HCEC 1CT (cell line): ENCODE results near the gene VEGFA.

Experiments
- DNase-seq: peaks from one replicate; pipeline ENCODE4 v3.0.0-alpha.2; 2017

Gene VEGFA

GRCh38 chr6:43739642-43740091 is 30.3 kb upstream of the VEGFA start:
- DNase-seq = no peak

GRCh38 chr6:43740321-43740960 is 29.6 kb upstream of the VEGFA start:
- DNase-seq = no peak

GRCh38 chr6:43740961-43741764 is 28.8 kb upstream of the VEGFA start:
- no peak for DNase-seq

GRCh38 chr6:43741829-43742228 is 28.2 kb upstream of the VEGFA start:
- DNase-seq = no peak

DNA sequence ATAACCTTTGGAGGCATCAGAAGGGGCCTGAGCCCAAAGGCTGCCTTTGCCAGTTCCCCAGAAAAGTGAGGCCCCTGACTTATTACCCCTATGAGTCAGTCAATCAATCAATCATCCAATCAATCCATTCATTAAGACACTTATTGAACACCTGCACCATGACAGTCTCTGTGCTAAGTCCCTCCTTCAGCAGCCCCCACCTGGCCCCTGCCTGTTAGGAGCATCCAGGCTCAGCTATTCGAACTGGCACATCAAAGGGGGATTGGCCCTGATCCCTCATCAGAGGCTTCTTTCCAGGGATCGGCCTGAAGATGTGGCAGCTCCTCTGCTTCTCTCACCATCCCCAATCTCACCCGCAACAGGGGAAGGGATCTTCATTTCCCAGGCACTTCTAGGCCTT is 27.7 kb upstream of the VEGFA start:
- DNase-seq = no peak

GRCh38 chr6:43742931-43743632 is 26.9 kb upstream of the VEGFA start:
- DNase-seq = no peak

DNA sequence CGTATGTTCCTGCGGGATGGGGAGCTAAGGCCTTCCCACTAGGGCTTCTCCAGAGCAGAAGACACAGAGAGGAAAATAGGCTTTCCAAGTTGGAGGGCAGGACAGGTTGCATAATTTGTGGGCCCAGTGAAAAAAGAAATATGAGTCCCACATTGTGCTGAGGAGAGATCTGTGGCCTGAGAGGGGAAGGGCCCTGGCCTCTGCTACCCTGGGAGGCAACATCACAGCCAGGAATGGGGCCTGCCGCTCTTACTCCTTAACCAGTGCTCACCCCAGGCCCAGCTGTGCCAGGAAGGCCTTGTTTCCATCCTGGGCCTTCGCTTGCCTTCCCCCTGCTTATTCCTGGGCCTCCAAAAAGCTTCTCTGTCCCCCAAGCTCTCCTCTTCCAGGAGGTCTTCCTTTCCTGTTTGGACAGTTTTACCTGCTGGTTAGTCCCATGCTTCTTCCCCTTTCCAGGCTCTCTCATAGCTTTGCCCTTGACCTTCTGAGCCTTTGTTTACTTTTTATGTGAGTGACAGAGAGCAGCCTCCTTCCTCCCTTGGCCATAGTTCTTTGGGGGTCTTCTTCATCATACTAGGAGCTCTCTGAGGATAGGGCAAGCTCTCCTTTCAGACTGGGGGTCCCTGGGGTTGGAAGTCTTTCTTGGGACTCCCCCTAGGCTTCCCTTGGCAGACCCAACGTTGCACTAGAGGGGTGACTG is 26.2 kb upstream of the VEGFA start:
- DNase-seq = no peak

DNA sequence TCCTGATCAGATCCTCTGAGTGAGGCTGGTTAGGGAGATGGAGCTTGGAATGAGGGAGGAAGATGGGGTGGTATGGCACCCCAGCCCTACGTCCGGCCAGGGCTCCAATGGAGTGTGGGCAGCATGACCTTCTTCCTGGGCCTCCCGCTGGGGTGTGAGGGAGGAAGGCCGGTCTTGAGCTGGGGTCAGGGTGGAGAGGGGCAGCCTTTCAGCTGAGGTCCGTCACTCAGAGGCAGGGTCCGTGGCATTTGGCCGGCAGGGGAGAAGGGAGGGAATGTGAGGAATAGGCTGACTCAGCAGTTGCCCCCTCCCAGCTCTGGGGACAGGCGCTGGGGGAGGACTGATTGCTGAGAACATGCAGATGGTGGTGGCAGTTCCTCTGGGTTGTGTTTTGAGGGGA is 25.5 kb upstream of the VEGFA start:
- no peak for DNase-seq

- no peak for DNase-seq
These were observed 24.9 kb upstream of the VEGFA start for GRCh38 chr6:43744931-43745727.

GRCh38 chr6:43746071-43746470 is 23.9 kb upstream of the VEGFA start:
- no peak for DNase-seq

GRCh38 chr6:43746613-43747102 is 23.4 kb upstream of the VEGFA start:
- DNase-seq = no peak

DNA sequence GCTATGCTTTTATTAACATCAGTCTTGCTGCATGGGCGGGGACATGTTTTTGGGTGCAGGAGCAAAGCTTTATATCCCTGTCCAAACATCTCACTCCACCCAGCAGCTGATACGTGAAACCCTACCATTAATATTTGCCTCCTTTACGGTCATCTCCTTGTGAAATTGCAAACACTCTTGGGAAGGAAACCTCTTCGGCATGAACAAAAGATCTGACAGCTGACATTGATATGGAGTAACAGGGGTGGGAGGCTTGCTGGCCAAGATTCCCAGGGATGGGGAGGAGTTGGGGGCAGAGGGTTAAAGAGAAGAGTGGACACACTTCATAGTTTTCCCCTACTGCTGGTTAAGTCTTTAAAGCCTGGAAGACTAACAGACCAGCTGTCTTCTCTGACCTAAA is 22.2 kb upstream of the VEGFA start:
- DNase-seq = no peak

DNA sequence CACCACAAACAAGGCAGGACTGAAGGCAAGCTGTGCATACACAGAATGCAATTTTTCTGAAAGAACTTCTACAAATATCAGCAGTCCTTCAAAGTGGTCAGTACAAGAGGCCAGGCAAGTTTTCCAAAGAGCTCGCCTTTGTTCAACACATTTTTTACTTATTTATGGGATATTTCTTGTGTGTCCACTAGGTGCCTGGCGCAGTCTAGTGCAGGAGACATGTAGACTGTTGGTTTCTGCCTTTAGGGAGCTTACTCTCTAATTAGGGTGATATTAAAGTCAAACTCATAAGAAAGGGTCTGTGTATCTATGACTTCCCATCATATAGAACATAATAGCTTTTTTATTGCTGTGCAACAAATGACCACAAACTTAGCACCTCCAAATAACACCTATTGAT is 21.2 kb upstream of the VEGFA start:
- no peak for DNase-seq

DNA sequence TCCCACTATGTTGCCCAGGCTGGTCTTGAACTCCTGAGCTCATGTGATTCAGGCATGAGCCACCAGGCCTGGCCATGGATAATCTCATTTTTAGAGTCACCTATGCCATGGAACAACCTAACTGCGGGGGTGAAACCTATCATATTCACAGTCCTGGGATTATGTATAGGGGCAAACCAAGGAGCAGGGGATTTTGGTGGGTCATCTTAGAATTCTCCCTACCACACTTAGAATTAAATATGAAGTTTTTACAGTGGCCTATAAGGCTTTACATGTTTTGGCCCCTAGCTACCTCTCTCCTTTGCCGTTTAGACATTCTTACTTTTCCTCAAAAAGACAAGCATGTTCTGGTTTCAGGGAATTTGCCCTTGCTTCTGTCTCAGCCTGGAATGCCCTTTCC is 20.6 kb upstream of the VEGFA start:
- DNase-seq = no peak

GRCh38 chr6:43750622-43751021 is 19.4 kb upstream of the VEGFA start:
- DNase-seq = no peak

GRCh38 chr6:43753570-43754183 is 16.3 kb upstream of the VEGFA start:
- DNase-seq = no peak

GRCh38 chr6:43757966-43758616 is 11.9 kb upstream of the VEGFA start:
- no peak for DNase-seq

DNA sequence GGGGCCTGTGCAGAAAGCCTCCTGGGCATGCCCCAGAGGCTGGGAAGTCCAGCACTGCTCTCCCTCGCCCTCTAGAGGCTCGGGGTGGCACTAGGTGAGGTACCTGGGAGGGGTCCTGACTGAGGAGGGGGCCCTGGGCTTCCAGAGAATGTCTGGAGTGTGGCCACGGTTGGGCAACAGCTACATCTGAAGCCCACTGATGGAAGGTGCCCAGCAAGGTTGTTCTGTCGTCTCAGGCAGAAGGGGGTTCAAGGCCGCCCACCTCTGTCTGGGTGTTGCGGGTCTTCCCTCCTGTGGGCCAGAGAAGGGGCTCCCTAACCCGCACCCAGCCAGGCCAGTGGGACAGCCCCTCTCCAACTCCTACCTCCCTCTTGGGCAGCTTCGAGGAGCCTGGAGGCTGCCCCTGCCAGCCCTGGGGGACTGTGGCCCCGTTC is 11.4 kb upstream of the VEGFA start:
- no peak for DNase-seq

DNA sequence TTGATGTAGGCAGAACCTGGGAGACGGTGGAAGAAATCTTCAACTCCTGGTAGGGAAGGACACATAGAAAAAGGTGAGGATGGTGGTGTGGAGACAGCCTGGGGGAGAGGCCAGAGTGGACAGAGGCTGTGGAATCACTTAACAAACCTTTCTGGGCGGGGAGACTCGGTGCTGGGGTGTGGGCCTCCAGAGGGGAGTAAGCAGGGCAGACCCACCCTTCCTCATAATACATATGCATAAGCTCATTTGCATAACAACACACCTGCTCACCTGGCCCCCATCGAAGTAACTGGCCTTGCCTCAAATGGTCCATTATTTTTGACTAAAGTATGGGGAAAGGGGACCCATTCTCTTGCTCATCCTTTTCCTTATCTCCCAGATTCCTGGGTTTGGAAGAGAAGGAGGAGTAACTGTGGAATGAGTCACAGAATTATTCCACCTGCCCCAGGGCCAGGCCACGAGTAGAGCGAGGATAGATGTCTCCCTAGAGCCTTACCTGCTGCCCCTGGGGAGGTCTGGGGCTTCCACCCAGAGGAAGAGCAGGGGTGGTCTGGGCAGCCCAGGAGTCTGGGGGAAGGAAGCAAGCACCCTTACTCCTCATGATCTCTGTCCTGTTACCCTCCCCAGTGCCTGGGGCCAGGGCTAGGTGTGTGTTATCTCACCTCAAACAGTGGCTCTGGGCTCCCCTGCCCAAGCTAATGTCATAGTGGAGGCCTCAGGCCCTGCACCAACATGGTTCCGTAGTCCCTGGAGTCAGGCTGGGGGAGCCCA is 10.7 kb upstream of the VEGFA start:
- no peak for DNase-seq

- DNase-seq = no peak
These were observed 10.2 kb upstream of the VEGFA start for GRCh38 chr6:43759907-43760206.
